Liver (tissue), 9 donors: ENCODE results near the gene BCL2. TPM values are rescaled to one million over a fixed set of nuclear protein-coding genes. Genes with fewer than 3 reads are reported as not detected.

Source experiments
- DNase-seq: peaks from one replicate; pipeline ENCODE4 v3.0.0-alpha.2; 2017; ENCODE audit warnings: low spot score
- H3K27ac ChIP-seq, 2 donors: one replicate each; pipeline ENCODE4 v1.7.0; 2013; ENCODE audit warnings: inconsistent platforms in 2 of 2, low read length in 2 of 2, control low read depth in 1 of 2, low read depth in 1 of 2, mild to moderate bottlenecking in 1 of 2
- H3K27me3 ChIP-seq, 4 donors: one replicate each; pipeline versions ENCODE4 v1.6.1 to v1.7.0; 2013; ENCODE audit warnings: low read length in 3 of 4, inconsistent platforms in 1 of 4, mild to moderate bottlenecking in 1 of 4, moderate library complexity in 1 of 4; ENCODE audit not compliant: control insufficient read depth in 4 of 4, insufficient read depth in 4 of 4
- H3K36me3 ChIP-seq, 4 donors: one replicate each; pipeline versions ENCODE4 v1.6.1 to v1.7.0; 2013; ENCODE audit warnings: low read length in 3 of 4, mild to moderate bottlenecking in 3 of 4, low read depth in 1 of 4, moderate library complexity in 1 of 4; ENCODE audit not compliant: control insufficient read depth in 4 of 4, insufficient read depth in 3 of 4
- H3K4me1 ChIP-seq, 4 donors: one replicate each; pipeline versions ENCODE4 v1.6.1 to v1.7.0; 2013; ENCODE audit warnings: low read length in 3 of 4, mild to moderate bottlenecking in 3 of 4, moderate library complexity in 1 of 4; ENCODE audit not compliant: control insufficient read depth in 4 of 4, insufficient read depth in 4 of 4
- H3K4me3 ChIP-seq, 3 donors: one replicate each; pipeline versions ENCODE4 v1.6.1 to v1.7.0; 2013; ENCODE audit warnings: low read length in 3 of 3, control low read depth in 1 of 3, low read depth in 1 of 3, mild to moderate bottlenecking in 1 of 3
- H3K9ac ChIP-seq, 2 donors: one replicate each; pipeline ENCODE4 v1.7.0; 2013; ENCODE audit warnings: low read length in 2 of 2, mild to moderate bottlenecking in 2 of 2, moderate library complexity in 2 of 2, control low read depth in 1 of 2, low read depth in 1 of 2
- H3K9me3 ChIP-seq, 4 donors: one replicate each; pipeline versions ENCODE4 v1.6.1 to v1.7.0; 2013; ENCODE audit warnings: low read length in 3 of 4; ENCODE audit not compliant: control insufficient read depth in 4 of 4
- FOXA1 ChIP-seq: IDR thresholded peaks from 2 replicates; pipeline ENCODE4 v1.6.1; 2016; ENCODE audit warnings: antibody characterized with exemption
- FOXA2 ChIP-seq: IDR thresholded peaks from 2 replicates; pipeline ENCODE4 v1.6.1; 2016; ENCODE audit warnings: antibody characterized with exemption
- GABPA ChIP-seq, 2 donors: IDR thresholded peaks in 1 of 2; conservative IDR thresholded peaks in 1 of 2; 2 replicates each; pipeline ENCODE4 v1.6.1; 2016; ENCODE audit warnings: antibody characterized with exemption in 2 of 2, mild to moderate bottlenecking in 1 of 2, moderate library complexity in 1 of 2
- HNF4A ChIP-seq, 2 donors: conservative IDR thresholded peaks; 2 replicates each; pipeline ENCODE4 v1.6.1; 2016; ENCODE audit warnings: antibody characterized with exemption in 2 of 2, mild to moderate bottlenecking in 2 of 2
- HNF4G ChIP-seq: IDR thresholded peaks from 2 replicates; pipeline ENCODE4 v1.6.1; 2016; ENCODE audit warnings: antibody characterized with exemption
- JUND ChIP-seq, 2 donors: IDR thresholded peaks; 2 replicates each; pipeline ENCODE4 v1.6.1; 2016; ENCODE audit warnings: antibody characterized with exemption in 2 of 2
- RAD21 ChIP-seq, 2 donors: IDR thresholded peaks; 2 replicates each; pipeline ENCODE4 v1.6.1; 2016; ENCODE audit warnings: antibody characterized with exemption in 2 of 2, mild to moderate bottlenecking in 2 of 2
- SP1 ChIP-seq: IDR thresholded peaks from 2 replicates; pipeline ENCODE4 v1.6.1; 2018; ENCODE audit warnings: antibody characterized with exemption, mild to moderate bottlenecking
- YY1 ChIP-seq: IDR thresholded peaks from 2 replicates; pipeline ENCODE4 v1.6.1; 2016; ENCODE audit warnings: antibody characterized with exemption, mild to moderate bottlenecking
- WGBS: extraction: QIAGEN DNeasy Blood & Tissue Kit; methylation state at CpG from one replicate; pipeline ENCODE4 v1.1.7; 2013; 5-methylcytosine and 5-hydroxymethylcytosine counted together
- polyA plus RNA-seq, 2 donors: library from polyadenylated mRNA; stranded (reverse) in 1 of 2; unstranded in 1 of 2; fragments of 200-250 nt in 1 of 2; fragments of >200 nt in 1 of 2; fragmentation: Nextera tagmentation in 1 of 2; extraction: Ambion mirVana in 1 of 2; gene quantifications; one replicate each; pipeline versions ENCODE4 v1.2.1 to v1.2.3, GENCODE V29; 2013 to 2015
- total RNA-seq, 2 donors: library from RNA; depleted of rRNA; stranded (reverse); fragments of >200 nt; gene quantifications; one replicate each; pipeline ENCODE4 v1.2.3, GENCODE V29; 2014
- TF ChIP-seq, protein P1 (sequence below): fragments of 150-350 bp; IDR thresholded peaks from 2 replicates; pipeline ENCODE4 v1.5.1; 2017; ENCODE audit warnings: improper control_type of control experiment, low read depth, low read length; ENCODE audit not compliant: missing input control
- TF ChIP-seq, protein P2 (sequence below): IDR thresholded peaks from 2 replicates; pipeline ENCODE4 v1.6.1; 2016; ENCODE audit warnings: antibody characterized with exemption
- TF ChIP-seq, protein P3 (sequence below): IDR thresholded peaks from 2 replicates; pipeline ENCODE4 v1.6.1; 2016; ENCODE audit warnings: antibody characterized with exemption
- TF ChIP-seq, protein P4 (sequence below): IDR thresholded peaks from 2 replicates; pipeline ENCODE4 v1.6.1; 2016; ENCODE audit warnings: antibody characterized with exemption, mild to moderate bottlenecking
- donor health status: healthy.
- donor health status: healthy.
- donor health status: healthy.
- donor health status: healthy.
- donor health status: healthy.

The BCL2 gene
- total and polyA plus RNA-seq, 4 donors: 0.40 to 3.9 (median 1.4) TPM

DNA sequence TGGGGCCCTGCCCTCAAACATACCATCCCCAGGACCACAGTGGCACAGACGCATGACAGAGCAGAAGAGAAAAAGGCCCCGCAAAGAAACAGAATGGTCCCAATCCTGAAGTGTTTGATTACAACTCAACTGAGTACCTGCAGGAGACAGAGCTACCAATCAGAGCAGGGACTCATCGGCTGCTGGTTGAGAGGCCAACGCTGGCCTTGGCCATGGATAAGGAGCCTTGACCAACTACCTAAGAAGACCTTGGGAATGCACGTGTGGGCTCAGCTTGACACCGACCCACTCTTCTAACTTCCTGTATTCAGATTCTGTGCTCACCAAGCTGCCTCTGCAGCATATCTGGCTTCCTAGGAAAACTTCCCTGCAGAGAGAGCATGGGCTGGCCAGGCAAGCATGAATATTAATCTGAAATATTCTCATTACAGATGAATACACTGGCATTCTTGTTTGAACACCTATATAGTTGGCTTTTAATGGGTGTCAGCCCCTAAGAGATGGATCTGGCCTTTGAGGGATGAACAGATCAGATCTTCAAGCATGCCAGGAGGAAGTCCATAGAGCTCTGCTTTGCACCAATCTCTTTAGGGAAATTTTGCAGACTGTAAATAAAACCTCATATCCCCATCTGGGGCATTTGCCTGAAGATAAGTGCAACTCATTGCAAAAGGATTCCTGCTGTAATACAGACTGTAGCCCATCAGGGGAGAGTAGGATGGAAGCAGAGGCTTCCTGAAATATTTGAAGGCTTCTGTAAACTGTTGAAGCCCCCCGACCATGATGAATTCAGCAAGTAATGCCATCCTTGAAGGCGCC lies 135.4 kb downstream of the BCL2 start:
- TF ChIP-seq, protein P1, sequence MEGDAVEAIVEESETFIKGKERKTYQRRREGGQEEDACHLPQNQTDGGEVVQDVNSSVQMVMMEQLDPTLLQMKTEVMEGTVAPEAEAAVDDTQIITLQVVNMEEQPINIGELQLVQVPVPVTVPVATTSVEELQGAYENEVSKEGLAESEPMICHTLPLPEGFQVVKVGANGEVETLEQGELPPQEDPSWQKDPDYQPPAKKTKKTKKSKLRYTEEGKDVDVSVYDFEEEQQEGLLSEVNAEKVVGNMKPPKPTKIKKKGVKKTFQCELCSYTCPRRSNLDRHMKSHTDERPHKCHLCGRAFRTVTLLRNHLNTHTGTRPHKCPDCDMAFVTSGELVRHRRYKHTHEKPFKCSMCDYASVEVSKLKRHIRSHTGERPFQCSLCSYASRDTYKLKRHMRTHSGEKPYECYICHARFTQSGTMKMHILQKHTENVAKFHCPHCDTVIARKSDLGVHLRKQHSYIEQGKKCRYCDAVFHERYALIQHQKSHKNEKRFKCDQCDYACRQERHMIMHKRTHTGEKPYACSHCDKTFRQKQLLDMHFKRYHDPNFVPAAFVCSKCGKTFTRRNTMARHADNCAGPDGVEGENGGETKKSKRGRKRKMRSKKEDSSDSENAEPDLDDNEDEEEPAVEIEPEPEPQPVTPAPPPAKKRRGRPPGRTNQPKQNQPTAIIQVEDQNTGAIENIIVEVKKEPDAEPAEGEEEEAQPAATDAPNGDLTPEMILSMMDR: no peak
- TF ChIP-seq HNF4G: no peak
- TF ChIP-seq, protein P2, sequence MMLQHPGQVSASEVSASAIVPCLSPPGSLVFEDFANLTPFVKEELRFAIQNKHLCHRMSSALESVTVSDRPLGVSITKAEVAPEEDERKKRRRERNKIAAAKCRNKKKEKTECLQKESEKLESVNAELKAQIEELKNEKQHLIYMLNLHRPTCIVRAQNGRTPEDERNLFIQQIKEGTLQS: no peak
- TF ChIP-seq HNF4A (conservative IDR thresholded peaks at IDR 0.05): no peak
- no peak for TF ChIP-seq GABPA (IDR thresholded peaks at IDR 0.05 in 1 of 2, conservative IDR thresholded peaks at IDR 0.05 in 1 of 2)
- TF ChIP-seq, protein P3, sequence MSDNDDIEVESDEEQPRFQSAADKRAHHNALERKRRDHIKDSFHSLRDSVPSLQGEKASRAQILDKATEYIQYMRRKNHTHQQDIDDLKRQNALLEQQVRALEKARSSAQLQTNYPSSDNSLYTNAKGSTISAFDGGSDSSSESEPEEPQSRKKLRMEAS: no peak
- TF ChIP-seq JUND (IDR thresholded peaks at IDR 0.05): no peak
- TF ChIP-seq, protein P4, sequence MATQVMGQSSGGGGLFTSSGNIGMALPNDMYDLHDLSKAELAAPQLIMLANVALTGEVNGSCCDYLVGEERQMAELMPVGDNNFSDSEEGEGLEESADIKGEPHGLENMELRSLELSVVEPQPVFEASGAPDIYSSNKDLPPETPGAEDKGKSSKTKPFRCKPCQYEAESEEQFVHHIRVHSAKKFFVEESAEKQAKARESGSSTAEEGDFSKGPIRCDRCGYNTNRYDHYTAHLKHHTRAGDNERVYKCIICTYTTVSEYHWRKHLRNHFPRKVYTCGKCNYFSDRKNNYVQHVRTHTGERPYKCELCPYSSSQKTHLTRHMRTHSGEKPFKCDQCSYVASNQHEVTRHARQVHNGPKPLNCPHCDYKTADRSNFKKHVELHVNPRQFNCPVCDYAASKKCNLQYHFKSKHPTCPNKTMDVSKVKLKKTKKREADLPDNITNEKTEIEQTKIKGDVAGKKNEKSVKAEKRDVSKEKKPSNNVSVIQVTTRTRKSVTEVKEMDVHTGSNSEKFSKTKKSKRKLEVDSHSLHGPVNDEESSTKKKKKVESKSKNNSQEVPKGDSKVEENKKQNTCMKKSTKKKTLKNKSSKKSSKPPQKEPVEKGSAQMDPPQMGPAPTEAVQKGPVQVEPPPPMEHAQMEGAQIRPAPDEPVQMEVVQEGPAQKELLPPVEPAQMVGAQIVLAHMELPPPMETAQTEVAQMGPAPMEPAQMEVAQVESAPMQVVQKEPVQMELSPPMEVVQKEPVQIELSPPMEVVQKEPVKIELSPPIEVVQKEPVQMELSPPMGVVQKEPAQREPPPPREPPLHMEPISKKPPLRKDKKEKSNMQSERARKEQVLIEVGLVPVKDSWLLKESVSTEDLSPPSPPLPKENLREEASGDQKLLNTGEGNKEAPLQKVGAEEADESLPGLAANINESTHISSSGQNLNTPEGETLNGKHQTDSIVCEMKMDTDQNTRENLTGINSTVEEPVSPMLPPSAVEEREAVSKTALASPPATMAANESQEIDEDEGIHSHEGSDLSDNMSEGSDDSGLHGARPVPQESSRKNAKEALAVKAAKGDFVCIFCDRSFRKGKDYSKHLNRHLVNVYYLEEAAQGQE: no peak
- TF ChIP-seq SP1: no peak
- no peak for TF ChIP-seq RAD21 (IDR thresholded peaks at IDR 0.05)
- TF ChIP-seq FOXA2: no peak
- TF ChIP-seq YY1: no peak
- Histone ChIP-seq H3K36me3 (no peaks in the 10 kb centered on the region), H3K27ac (no peak overlapping the region), H3K4me1 (peaks cover 0 to 3% (median 0%) of the 10 kb centered on the region in 4 donors), H3K4me3 (no peak overlapping the region), H3K27me3 (no peaks in the 10 kb centered on the region), H3K9ac (no peak overlapping the region), H3K9me3 (no peaks in the 10 kb centered on the region)
- 85% methylated on average over 8 of the region's 8 CpGs for WGBS
- DNase-seq: no peak

DNA sequence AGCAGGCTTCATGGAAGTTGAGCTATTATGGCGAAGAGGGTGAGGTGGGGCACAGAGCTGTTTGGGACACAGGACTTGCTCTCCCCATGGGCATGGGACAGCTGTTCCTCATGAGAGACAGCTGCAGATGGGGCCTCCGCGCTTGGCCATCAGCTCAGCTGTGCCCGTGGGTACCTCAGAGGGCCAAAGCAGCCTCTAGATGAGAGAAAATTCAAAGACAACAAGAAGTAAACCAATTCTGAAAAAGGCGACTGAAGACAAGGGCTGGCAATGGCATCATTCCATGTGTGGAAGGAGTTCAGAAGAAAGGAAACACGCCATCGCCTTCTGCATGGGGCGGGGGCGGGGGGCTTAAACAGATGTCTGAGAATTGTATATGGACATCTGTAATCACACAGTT lies 136.2 kb downstream of the BCL2 start:
- Histone ChIP-seq H3K4me1 (peaks cover 0 to 3% (median 0%) of the 10 kb centered on the region in 4 donors), H3K9ac (no peak overlapping the region), H3K27me3 (no peaks in the 10 kb centered on the region), H3K4me3 (no peak overlapping the region), H3K27ac (no peak overlapping the region), H3K36me3 (no peaks in the 10 kb centered on the region), H3K9me3 (no peaks in the 10 kb centered on the region)
- TF ChIP-seq GABPA (IDR thresholded peaks at IDR 0.05 in 1 of 2, conservative IDR thresholded peaks at IDR 0.05 in 1 of 2) (no peak), JUND (IDR thresholded peaks at IDR 0.05) (no peak), HNF4G (no peak), FOXA1 (no peak), SP1 (no peak)
- TF ChIP-seq, protein P1: no peak
- TF ChIP-seq, protein P2: no peak
- WGBS: 91% methylated on average over 9 of the region's 9 CpGs
- DNase-seq: no peak
